Liver (tissue), 9 donors: ENCODE data around the gene CLEC1A. TPM values are rescaled to one million over a fixed set of nuclear protein-coding genes. Genes with fewer than 3 reads are reported as not detected.
A peak's percentile ranks its signal among the peaks of the same experiment; 100 is the strongest.

ENCODE experiments used
- DNase-seq: peaks from one replicate; pipeline ENCODE4 v3.0.0-alpha.2; 2017; ENCODE audit warnings: low spot score
- H3K27ac ChIP-seq, 2 donors: one replicate each; pipeline ENCODE4 v1.7.0; 2013; ENCODE audit warnings: inconsistent platforms in 2 of 2, low read length in 2 of 2, control low read depth in 1 of 2, low read depth in 1 of 2, mild to moderate bottlenecking in 1 of 2
- H3K27me3 ChIP-seq, 4 donors: one replicate each; pipeline versions ENCODE4 v1.6.1 to v1.7.0; 2013; ENCODE audit warnings: low read length in 3 of 4, inconsistent platforms in 1 of 4, mild to moderate bottlenecking in 1 of 4, moderate library complexity in 1 of 4; ENCODE audit not compliant: control insufficient read depth in 4 of 4, insufficient read depth in 4 of 4
- H3K36me3 ChIP-seq, 4 donors: one replicate each; pipeline versions ENCODE4 v1.6.1 to v1.7.0; 2013; ENCODE audit warnings: low read length in 3 of 4, mild to moderate bottlenecking in 3 of 4, low read depth in 1 of 4, moderate library complexity in 1 of 4; ENCODE audit not compliant: control insufficient read depth in 4 of 4, insufficient read depth in 3 of 4
- H3K4me1 ChIP-seq, 4 donors: one replicate each; pipeline versions ENCODE4 v1.6.1 to v1.7.0; 2013; ENCODE audit warnings: low read length in 3 of 4, mild to moderate bottlenecking in 3 of 4, moderate library complexity in 1 of 4; ENCODE audit not compliant: control insufficient read depth in 4 of 4, insufficient read depth in 4 of 4
- H3K4me3 ChIP-seq, 3 donors: one replicate each; pipeline versions ENCODE4 v1.6.1 to v1.7.0; 2013; ENCODE audit warnings: low read length in 3 of 3, control low read depth in 1 of 3, low read depth in 1 of 3, mild to moderate bottlenecking in 1 of 3
- H3K9ac ChIP-seq, 2 donors: one replicate each; pipeline ENCODE4 v1.7.0; 2013; ENCODE audit warnings: low read length in 2 of 2, mild to moderate bottlenecking in 2 of 2, moderate library complexity in 2 of 2, control low read depth in 1 of 2, low read depth in 1 of 2
- H3K9me3 ChIP-seq, 4 donors: one replicate each; pipeline versions ENCODE4 v1.6.1 to v1.7.0; 2013; ENCODE audit warnings: low read length in 3 of 4; ENCODE audit not compliant: control insufficient read depth in 4 of 4
- ATF3 ChIP-seq: IDR thresholded peaks from 2 replicates; pipeline ENCODE4 v1.6.1; 2016; ENCODE audit warnings: antibody characterized with exemption
- EGR1 ChIP-seq, 2 donors: IDR thresholded peaks; 2 replicates each; pipeline ENCODE4 v1.6.1; 2016 to 2018; ENCODE audit warnings: antibody characterized with exemption in 2 of 2, low read depth in 2 of 2
- FOXA1 ChIP-seq: IDR thresholded peaks from 2 replicates; pipeline ENCODE4 v1.6.1; 2016; ENCODE audit warnings: antibody characterized with exemption
- FOXA2 ChIP-seq: IDR thresholded peaks from 2 replicates; pipeline ENCODE4 v1.6.1; 2016; ENCODE audit warnings: antibody characterized with exemption
- HNF4A ChIP-seq, 2 donors: conservative IDR thresholded peaks; 2 replicates each; pipeline ENCODE4 v1.6.1; 2016; ENCODE audit warnings: antibody characterized with exemption in 2 of 2, mild to moderate bottlenecking in 2 of 2
- HNF4G ChIP-seq: IDR thresholded peaks from 2 replicates; pipeline ENCODE4 v1.6.1; 2016; ENCODE audit warnings: antibody characterized with exemption
- JUND ChIP-seq, 2 donors: IDR thresholded peaks; 2 replicates each; pipeline ENCODE4 v1.6.1; 2016; ENCODE audit warnings: antibody characterized with exemption in 2 of 2
- MAX ChIP-seq: IDR thresholded peaks from 2 replicates; pipeline ENCODE4 v1.6.1; 2016; ENCODE audit warnings: antibody characterized with exemption
- RAD21 ChIP-seq, 2 donors: IDR thresholded peaks; 2 replicates each; pipeline ENCODE4 v1.6.1; 2016; ENCODE audit warnings: antibody characterized with exemption in 2 of 2, mild to moderate bottlenecking in 2 of 2
- REST ChIP-seq: IDR thresholded peaks from 2 replicates; pipeline ENCODE4 v1.6.1; 2016; ENCODE audit warnings: antibody characterized with exemption, mild to moderate bottlenecking
- RXRA ChIP-seq, 2 donors: IDR thresholded peaks; 2 replicates each; pipeline ENCODE4 v1.6.1; 2017 to 2018; ENCODE audit warnings: antibody characterized with exemption in 2 of 2, mild to moderate bottlenecking in 1 of 2
- SP1 ChIP-seq: IDR thresholded peaks from 2 replicates; pipeline ENCODE4 v1.6.1; 2018; ENCODE audit warnings: antibody characterized with exemption, mild to moderate bottlenecking
- TAF1 ChIP-seq: conservative IDR thresholded peaks from 2 replicates; pipeline ENCODE4 v1.6.1; 2016; ENCODE audit warnings: antibody characterized with exemption, mild to moderate bottlenecking
- YY1 ChIP-seq: IDR thresholded peaks from 2 replicates; pipeline ENCODE4 v1.6.1; 2016; ENCODE audit warnings: antibody characterized with exemption, mild to moderate bottlenecking
- ZBTB33 ChIP-seq: IDR thresholded peaks from 2 replicates; pipeline ENCODE4 v1.6.1; 2016; ENCODE audit warnings: antibody characterized with exemption
- WGBS: extraction: QIAGEN DNeasy Blood & Tissue Kit; methylation state at CpG from one replicate; pipeline ENCODE4 v1.1.7; 2013; 5-methylcytosine and 5-hydroxymethylcytosine counted together
- polyA plus RNA-seq, 2 donors: library from polyadenylated mRNA; stranded (reverse) in 1 of 2; unstranded in 1 of 2; fragments of 200-250 nt in 1 of 2; fragments of >200 nt in 1 of 2; fragmentation: Nextera tagmentation in 1 of 2; extraction: Ambion mirVana in 1 of 2; gene quantifications; one replicate each; pipeline versions ENCODE4 v1.2.1 to v1.2.3, GENCODE V29; 2013 to 2015
- total RNA-seq, 2 donors: library from RNA; depleted of rRNA; stranded (reverse); fragments of >200 nt; gene quantifications; one replicate each; pipeline ENCODE4 v1.2.3, GENCODE V29; 2014
- donor health status: healthy.
- donor health status: healthy.
- donor health status: healthy.
- donor health status: healthy.
- donor health status: healthy.

Gene CLEC1A
- total and polyA plus RNA-seq, 4 donors, result 0.09 to 2.1 (median 1.1) TPM

- 86% methylated on average over 6 of the region's 6 CpGs for WGBS
- H3K9me3 ChIP-seq, result no peaks in the 10 kb centered on the region
- H3K27ac ChIP-seq, result no peak overlapping the region
- no peak overlapping the region for H3K9ac ChIP-seq
- no peak for DNase-seq
- H3K36me3 ChIP-seq, result no peaks in the 10 kb centered on the region
- TF ChIP-seq FOXA1 (no peak), RXRA (IDR thresholded peaks at IDR 0.05) (no peak), ZBTB33 (no peak), TAF1 (no peak), REST (no peak), EGR1 (IDR thresholded peaks at IDR 0.05; ENCODE audit: low read depth in 2 of 2) (no peak), JUND (IDR thresholded peaks at IDR 0.05) (no peak), HNF4G (no peak), YY1 (no peak), SP1 (no peak), RAD21 (IDR thresholded peaks at IDR 0.05) (no peak), HNF4A (conservative IDR thresholded peaks at IDR 0.05) (no peak), FOXA2 (no peak), MAX (no peak), ATF3 (no peak)
- no peak overlapping the region for H3K4me3 ChIP-seq
- H3K27me3 ChIP-seq, result peaks cover 0 to 4% (median 0%) of the 10 kb centered on the region in 4 donors
- peaks cover 0 to 4% (median 0%) of the 10 kb centered on the region in 4 donors for H3K4me1 ChIP-seq
Measured at GRCh38 chr12:10132850-10133370, 34.1 kb upstream of the CLEC1A start.

- no peak for DNase-seq
- no peaks in the 10 kb centered on the region for H3K36me3 ChIP-seq
- peaks cover 0 to 4% (median 0%) of the 10 kb centered on the region in 4 donors for H3K27me3 ChIP-seq
- no peaks in the 10 kb centered on the region for H3K4me1 ChIP-seq
- H3K4me3 ChIP-seq, result no peak overlapping the region
- H3K9ac ChIP-seq, result no peak overlapping the region
- peak overlapping the region in 1 of 2 donors; percentile 28 for H3K27ac ChIP-seq
- WGBS, result 68% methylated on average over 2 of the region's 2 CpGs
- TF ChIP-seq HNF4G (no peak), HNF4A (conservative IDR thresholded peaks at IDR 0.05) (no peak), RAD21 (IDR thresholded peaks at IDR 0.05) (no peak), EGR1 (IDR thresholded peaks at IDR 0.05; ENCODE audit: low read depth in 2 of 2) (no peak)
- H3K9me3 ChIP-seq, result no peaks in the 10 kb centered on the region
Measured at GRCh38 chr12:10131111-10131690, 32.4 kb upstream of the CLEC1A start.
